Measurements from ENCODE around the gene AGO4.
"Not testable (repeated sequence)": the region's sequence is repeated elsewhere in the genome, so short reads cannot be mapped to it uniquely, and the experiment has no call there.

AGO4 gene

DNA sequence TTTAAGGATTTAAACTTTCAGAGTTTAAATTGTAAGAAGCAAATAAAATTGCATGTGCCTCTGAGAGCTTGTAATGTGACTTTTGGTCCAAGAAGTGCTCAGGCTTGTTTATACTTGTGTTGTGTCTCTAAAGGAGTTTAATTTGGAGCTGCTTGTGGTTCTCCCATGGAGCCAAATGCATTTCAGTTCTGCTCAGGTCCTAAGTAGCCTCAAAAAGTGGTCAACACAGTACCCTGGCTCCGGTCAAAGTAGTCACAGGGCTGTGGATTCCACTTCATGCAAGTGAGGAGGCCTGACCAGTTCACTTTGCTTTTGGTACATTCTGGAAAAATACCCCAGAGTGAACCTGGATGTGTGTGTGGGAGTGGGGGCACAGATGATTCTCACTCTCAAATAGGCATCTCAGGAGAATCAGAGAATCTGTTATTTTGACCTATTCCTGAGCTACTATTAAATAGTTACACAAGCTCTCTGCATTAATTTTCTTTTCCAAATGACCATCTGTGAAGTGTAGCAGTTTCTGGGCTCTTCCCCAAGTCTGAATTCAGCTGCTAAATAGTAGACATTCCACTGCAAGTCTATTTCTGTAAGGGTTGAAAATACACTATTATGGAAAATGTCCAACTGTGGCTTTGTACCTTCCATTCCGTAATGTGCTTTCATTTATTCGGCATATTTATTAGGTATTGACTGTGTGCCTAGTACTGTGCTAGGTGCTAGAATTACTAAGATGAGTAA is 43.5 kb downstream of the AGO4 start:
- peaks cover 9% of the 10 kb centered on the region; the same call in 1 of the 2 replicates for H3K4me1 ChIP-seq (ENCODE audit: insufficient read depth, low read length)
- H3K9me3 ChIP-seq (ENCODE audit: insufficient read depth, low read depth, low read length), result no peaks in the 10 kb centered on the region
- no peak overlapping the region for H3K4me3 ChIP-seq (ENCODE audit: low read length)
- H3K27ac ChIP-seq (ENCODE audit: low read length), result no peak overlapping the region
- H3K27me3 ChIP-seq (ENCODE audit: insufficient read depth, low read length), result no peaks in the 10 kb centered on the region
- no peak overlapping the region for H3K9ac ChIP-seq (ENCODE audit: low read depth, low read length)
- peaks cover 29% of the 10 kb centered on the region for H3K36me3 ChIP-seq (ENCODE audit: insufficient read depth, low read depth, low read length)

DNA sequence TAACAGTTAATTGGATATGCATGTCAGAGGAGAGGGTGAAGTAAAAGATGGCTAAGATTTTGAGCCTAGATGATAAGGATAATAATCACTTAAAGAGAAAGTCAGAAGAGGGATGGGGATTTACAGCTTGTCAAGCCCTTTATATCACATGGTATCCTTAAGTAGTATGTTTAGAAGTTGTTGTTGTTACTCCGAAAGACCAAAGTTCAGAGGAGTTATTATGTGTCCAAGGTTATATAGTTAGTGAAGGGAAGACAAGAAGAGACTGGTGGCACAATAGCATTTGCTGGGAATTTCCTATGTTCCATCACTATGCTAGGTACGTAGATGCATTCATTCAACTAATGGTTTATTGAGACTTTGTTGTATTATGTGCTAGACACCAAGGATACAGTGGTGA is 44.4 kb downstream of the AGO4 start:
- Histone ChIP-seq H3K36me3 (ENCODE audit: insufficient read depth, low read depth, low read length) (peaks cover 29% of the 10 kb centered on the region), H3K4me3 (ENCODE audit: low read length) (no peak overlapping the region), H3K27me3 (ENCODE audit: insufficient read depth, low read length) (no peaks in the 10 kb centered on the region), H3K9me3 (ENCODE audit: insufficient read depth, low read depth, low read length) (no peaks in the 10 kb centered on the region), H3K27ac (ENCODE audit: low read length) (no peak overlapping the region), H3K9ac (ENCODE audit: low read depth, low read length) (no peak overlapping the region), H3K4me1 (ENCODE audit: insufficient read depth, low read length) (peaks cover 9% of the 10 kb centered on the region; the same call in 1 of the 2 replicates)

GRCh38 chr1:35854989-35855700 is 47.3 kb downstream of the AGO4 start:
- Histone ChIP-seq H3K4me3 (ENCODE audit: low read length) (no peak overlapping the region), H3K9me3 (ENCODE audit: insufficient read depth, low read depth, low read length) (no peaks in the 10 kb centered on the region), H3K9ac (ENCODE audit: low read depth, low read length) (no peak overlapping the region; the same call in 1 of the 2 replicates), H3K4me1 (ENCODE audit: insufficient read depth, low read length) (peaks cover 7% of the 10 kb centered on the region; the same call in 1 of the 2 replicates), H3K27me3 (ENCODE audit: insufficient read depth, low read length) (no peaks in the 10 kb centered on the region), H3K36me3 (ENCODE audit: insufficient read depth, low read depth, low read length) (peaks cover 29% of the 10 kb centered on the region), H3K27ac (ENCODE audit: low read length) (no peak overlapping the region)

- Histone ChIP-seq H3K27me3 (ENCODE audit: insufficient read depth, low read length) (no peaks in the 10 kb centered on the region), H3K27ac (ENCODE audit: low read length) (no peak overlapping the region), H3K4me3 (ENCODE audit: low read length) (no peak overlapping the region), H3K4me1 (ENCODE audit: insufficient read depth, low read length) (peaks cover 7% of the 10 kb centered on the region; the same call in 1 of the 2 replicates), H3K9me3 (ENCODE audit: insufficient read depth, low read depth, low read length) (no peaks in the 10 kb centered on the region), H3K9ac (ENCODE audit: low read depth, low read length) (no peak overlapping the region), H3K36me3 (ENCODE audit: insufficient read depth, low read depth, low read length) (peaks cover 16% of the 10 kb centered on the region)
These were observed 49.1 kb downstream of the AGO4 start for GRCh38 chr1:35856964-35857363.

GRCh38 chr1:35857830-35858229 is 50.0 kb downstream of the AGO4 start:
- H3K9me3 ChIP-seq (ENCODE audit: insufficient read depth, low read depth, low read length), result no peaks in the 10 kb centered on the region
- H3K36me3 ChIP-seq (ENCODE audit: insufficient read depth, low read depth, low read length), result peaks cover 13% of the 10 kb centered on the region; the same call in 1 of the 2 replicates
- H3K27me3 ChIP-seq (ENCODE audit: insufficient read depth, low read length), result no peaks in the 10 kb centered on the region
- no peak overlapping the region for H3K9ac ChIP-seq (ENCODE audit: low read depth, low read length)
- no peak overlapping the region for H3K4me3 ChIP-seq (ENCODE audit: low read length)
- H3K4me1 ChIP-seq (ENCODE audit: insufficient read depth, low read length), result peaks cover 7% of the 10 kb centered on the region; the same call in 1 of the 2 replicates
- H3K27ac ChIP-seq (ENCODE audit: low read length), result no peak overlapping the region

GRCh38 chr1:35860696-35861095 is 52.9 kb downstream of the AGO4 start:
- Histone ChIP-seq H3K4me1 (ENCODE audit: insufficient read depth, low read length) (no peaks in the 10 kb centered on the region), H3K4me3 (ENCODE audit: low read length) (no peak overlapping the region), H3K9me3 (ENCODE audit: insufficient read depth, low read depth, low read length) (no peaks in the 10 kb centered on the region), H3K27ac (ENCODE audit: low read length) (no peak overlapping the region), H3K9ac (ENCODE audit: low read depth, low read length) (no peak overlapping the region), H3K27me3 (ENCODE audit: insufficient read depth, low read length) (no peaks in the 10 kb centered on the region), H3K36me3 (ENCODE audit: insufficient read depth, low read depth, low read length) (no peaks in the 10 kb centered on the region)

DNA sequence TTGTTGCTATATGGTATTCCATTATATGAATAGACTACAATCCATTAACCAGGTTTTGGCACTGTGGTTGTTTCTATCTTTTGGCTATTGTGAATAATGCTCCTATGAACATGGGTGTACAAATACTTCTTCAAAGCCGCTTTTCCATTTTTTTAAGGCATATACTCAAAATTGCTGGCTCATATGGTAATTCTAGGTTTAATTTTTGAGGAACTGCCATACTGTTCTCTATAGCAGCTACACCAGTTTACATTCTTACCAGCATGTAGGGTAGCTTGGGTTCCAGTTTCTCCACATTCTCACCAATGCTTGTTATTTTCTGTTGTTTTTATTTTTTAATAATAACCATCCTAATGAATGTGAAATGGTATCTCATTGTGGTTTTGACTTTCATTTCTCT is 55.3 kb downstream of the AGO4 start:
- H3K27ac ChIP-seq (ENCODE audit: low read length), result no peak overlapping the region
- no peak overlapping the region for H3K9ac ChIP-seq (ENCODE audit: low read depth, low read length)
- no peak overlapping the region for H3K4me3 ChIP-seq (ENCODE audit: low read length)
- H3K4me1 ChIP-seq (ENCODE audit: insufficient read depth, low read length), result no peaks in the 10 kb centered on the region
- no peaks in the 10 kb centered on the region for H3K36me3 ChIP-seq (ENCODE audit: insufficient read depth, low read depth, low read length)
- H3K9me3 ChIP-seq (ENCODE audit: insufficient read depth, low read depth, low read length), result no peaks in the 10 kb centered on the region
- H3K27me3 ChIP-seq (ENCODE audit: insufficient read depth, low read length), result no peaks in the 10 kb centered on the region

GRCh38 chr1:35863881-35864625 is 56.2 kb downstream of the AGO4 start:
- Histone ChIP-seq H3K27me3 (ENCODE audit: insufficient read depth, low read length) (no peaks in the 10 kb centered on the region), H3K27ac (ENCODE audit: low read length) (no peak overlapping the region)

DNA sequence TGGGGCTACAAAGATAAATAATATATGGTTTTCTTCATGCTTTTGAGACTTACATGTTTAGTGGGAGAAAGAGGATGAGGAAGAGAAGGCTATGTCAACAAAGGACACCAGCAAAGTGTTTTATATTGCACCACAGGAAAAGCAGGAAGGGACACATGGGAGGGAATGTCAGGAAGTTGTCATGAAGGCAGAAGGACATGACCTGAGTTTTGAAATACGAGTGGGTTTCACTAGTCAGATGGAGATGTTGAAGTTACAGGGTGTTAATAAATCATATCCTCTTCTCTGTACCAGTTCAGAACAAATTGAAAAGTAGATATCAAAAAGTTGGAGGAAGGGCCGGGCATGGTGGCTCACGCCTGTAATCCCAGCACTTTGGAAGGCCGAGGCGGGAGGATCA is 57.0 kb downstream of the AGO4 start:
- Histone ChIP-seq H3K9me3 (ENCODE audit: insufficient read depth, low read depth, low read length) (no peaks in the 10 kb centered on the region), H3K4me3 (ENCODE audit: low read length) (no peak overlapping the region), H3K36me3 (ENCODE audit: insufficient read depth, low read depth, low read length) (no peaks in the 10 kb centered on the region), H3K4me1 (ENCODE audit: insufficient read depth, low read length) (no peaks in the 10 kb centered on the region), H3K9ac (ENCODE audit: low read depth, low read length) (no peak overlapping the region), H3K27ac (ENCODE audit: low read length) (no peak overlapping the region), H3K27me3 (ENCODE audit: insufficient read depth, low read length) (no peaks in the 10 kb centered on the region)

More at GRCh38 chr1:35863881-35864625, 56.2 kb downstream of the AGO4 start:
- Histone ChIP-seq H3K36me3 (ENCODE audit: insufficient read depth, low read depth, low read length) (no peaks in the 10 kb centered on the region), H3K9me3 (ENCODE audit: insufficient read depth, low read depth, low read length) (no peaks in the 10 kb centered on the region), H3K4me1 (ENCODE audit: insufficient read depth, low read length) (no peaks in the 10 kb centered on the region), H3K9ac (ENCODE audit: low read depth, low read length) (no peak overlapping the region), H3K4me3 (ENCODE audit: low read length) (no peak overlapping the region)

- Histone ChIP-seq H3K27me3 (ENCODE audit: insufficient read depth, low read length) (no peaks in the 10 kb centered on the region), H3K9ac (ENCODE audit: low read depth, low read length) (no peak overlapping the region), H3K9me3 (ENCODE audit: insufficient read depth, low read depth, low read length) (no peaks in the 10 kb centered on the region), H3K4me1 (ENCODE audit: insufficient read depth, low read length) (no peaks in the 10 kb centered on the region), H3K4me3 (ENCODE audit: low read length) (no peak overlapping the region), H3K36me3 (ENCODE audit: insufficient read depth, low read depth, low read length) (no peaks in the 10 kb centered on the region), H3K27ac (ENCODE audit: low read length) (no peak overlapping the region)
These were observed 59.2 kb downstream of the AGO4 start for GRCh38 chr1:35866991-35867390.

DNA sequence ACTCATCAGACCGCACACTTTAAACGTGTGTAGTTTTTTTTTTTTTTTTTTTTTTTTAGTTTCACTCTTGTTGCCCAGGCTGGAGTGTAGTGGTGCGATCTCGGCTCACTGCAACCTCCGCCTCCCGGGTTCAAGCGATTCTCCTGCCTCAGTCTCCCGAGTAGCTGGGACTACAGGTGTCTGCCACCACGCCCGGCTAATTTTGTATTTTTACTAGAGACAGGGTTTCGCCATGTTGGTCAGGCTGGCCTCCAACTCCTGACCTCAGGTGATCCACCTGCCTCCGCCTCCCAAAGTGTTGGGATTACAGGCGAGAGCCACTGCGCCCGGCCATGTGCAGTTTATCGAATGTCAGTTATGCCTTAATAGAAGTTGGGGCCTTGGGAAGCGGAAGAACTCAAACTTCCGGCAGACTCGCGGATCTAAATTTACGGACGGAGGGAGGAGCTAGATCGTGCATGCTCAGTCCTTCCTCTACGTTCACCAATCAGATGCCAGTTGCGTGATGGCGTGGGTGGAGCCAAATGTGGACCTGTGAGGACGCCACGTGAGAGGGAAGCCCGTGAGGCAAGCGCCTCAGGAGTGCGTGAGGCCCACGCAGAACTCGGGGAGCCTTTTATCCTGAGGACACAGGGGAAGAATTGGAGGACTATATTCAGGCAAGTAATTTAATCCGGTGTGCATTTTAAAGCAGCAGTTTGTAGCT is 61.6 kb downstream of the AGO4 start:
- H3K36me3 ChIP-seq (ENCODE audit: insufficient read depth, low read depth, low read length); H3K9me3 ChIP-seq (ENCODE audit: insufficient read depth, low read depth, low read length); H3K27me3 ChIP-seq (ENCODE audit: insufficient read depth, low read length); H3K9ac ChIP-seq (ENCODE audit: low read depth, low read length); H3K4me1 ChIP-seq (ENCODE audit: insufficient read depth, low read length); H3K27ac ChIP-seq (ENCODE audit: low read length); H3K4me3 ChIP-seq (ENCODE audit: low read length): not testable (repeated sequence)
